Measurements from ENCODE around the gene DPEP2. TPM values are rescaled to one million over a fixed set of nuclear protein-coding genes. Genes with fewer than 3 reads are reported as not detected.

The DPEP2 gene
- total and polyA plus RNA-seq, 2 of the 13 experiments (the other 11 are each of a cell fraction or from before 2014, with no cell fraction given) = 0.18 TPM; not detected in 1

- TF ChIP-seq, protein P1, sequence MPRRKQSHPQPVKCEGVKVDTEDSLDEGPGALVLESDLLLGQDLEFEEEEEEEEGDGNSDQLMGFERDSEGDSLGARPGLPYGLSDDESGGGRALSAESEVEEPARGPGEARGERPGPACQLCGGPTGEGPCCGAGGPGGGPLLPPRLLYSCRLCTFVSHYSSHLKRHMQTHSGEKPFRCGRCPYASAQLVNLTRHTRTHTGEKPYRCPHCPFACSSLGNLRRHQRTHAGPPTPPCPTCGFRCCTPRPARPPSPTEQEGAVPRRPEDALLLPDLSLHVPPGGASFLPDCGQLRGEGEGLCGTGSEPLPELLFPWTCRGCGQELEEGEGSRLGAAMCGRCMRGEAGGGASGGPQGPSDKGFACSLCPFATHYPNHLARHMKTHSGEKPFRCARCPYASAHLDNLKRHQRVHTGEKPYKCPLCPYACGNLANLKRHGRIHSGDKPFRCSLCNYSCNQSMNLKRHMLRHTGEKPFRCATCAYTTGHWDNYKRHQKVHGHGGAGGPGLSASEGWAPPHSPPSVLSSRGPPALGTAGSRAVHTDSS (CRISPR knock-in tag; conservative IDR thresholded peaks at IDR 0.05) = no peak
- TF ChIP-seq ZNF354B (CRISPR knock-in tag; IDR thresholded peaks at IDR 0.05) (0 out of 2 replicates have a peak, but pooled peaks have one; percentile 60), ZFP41 (CRISPR knock-in tag; IDR thresholded peaks at IDR 0.05; ENCODE audit: borderline replicate concordance) (no peak), AKNA (CRISPR knock-in tag; IDR thresholded peaks at IDR 0.05; ENCODE audit: borderline replicate concordance) (no peak), GTF3A (CRISPR knock-in tag; conservative IDR thresholded peaks at IDR 0.05) (no peak), FOXP1 (IDR thresholded peaks at IDR 0.05) (no peak), FOXP1 (CRISPR knock-in tag; IDR thresholded peaks at IDR 0.05) (no peak), ZBTB7B (CRISPR knock-in tag; IDR thresholded peaks at IDR 0.05) (no peak), ZNF335 (CRISPR knock-in tag; IDR thresholded peaks at IDR 0.05) (no peak), RARG (CRISPR knock-in tag; IDR thresholded peaks at IDR 0.05; ENCODE audit: low read depth) (no peak), ZBTB20 (CRISPR knock-in tag; IDR thresholded peaks at IDR 0.05; ENCODE audit: borderline replicate concordance, low read depth) (no peak), ZSCAN30 (CRISPR knock-in tag; IDR thresholded peaks at IDR 0.05) (no peak), ZNF512 (CRISPR knock-in tag; IDR thresholded peaks at IDR 0.05) (no peak), ZUFSP (CRISPR knock-in tag; IDR thresholded peaks at IDR 0.05; ENCODE audit: borderline replicate concordance) (no peak), ZNF570 (CRISPR knock-in tag; IDR thresholded peaks at IDR 0.05; ENCODE audit: borderline replicate concordance) (no peak)
- TF ChIP-seq, protein P2, sequence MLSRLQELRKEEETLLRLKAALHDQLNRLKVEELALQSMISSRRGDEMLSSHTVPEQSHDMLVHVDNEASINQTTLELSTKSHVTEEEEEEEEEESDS (CRISPR knock-in tag; IDR thresholded peaks at IDR 0.05; ENCODE audit: borderline replicate concordance) = 0 out of 2 replicates have a peak, but pooled peaks have one; percentile 24
- TF ChIP-seq, protein P3, sequence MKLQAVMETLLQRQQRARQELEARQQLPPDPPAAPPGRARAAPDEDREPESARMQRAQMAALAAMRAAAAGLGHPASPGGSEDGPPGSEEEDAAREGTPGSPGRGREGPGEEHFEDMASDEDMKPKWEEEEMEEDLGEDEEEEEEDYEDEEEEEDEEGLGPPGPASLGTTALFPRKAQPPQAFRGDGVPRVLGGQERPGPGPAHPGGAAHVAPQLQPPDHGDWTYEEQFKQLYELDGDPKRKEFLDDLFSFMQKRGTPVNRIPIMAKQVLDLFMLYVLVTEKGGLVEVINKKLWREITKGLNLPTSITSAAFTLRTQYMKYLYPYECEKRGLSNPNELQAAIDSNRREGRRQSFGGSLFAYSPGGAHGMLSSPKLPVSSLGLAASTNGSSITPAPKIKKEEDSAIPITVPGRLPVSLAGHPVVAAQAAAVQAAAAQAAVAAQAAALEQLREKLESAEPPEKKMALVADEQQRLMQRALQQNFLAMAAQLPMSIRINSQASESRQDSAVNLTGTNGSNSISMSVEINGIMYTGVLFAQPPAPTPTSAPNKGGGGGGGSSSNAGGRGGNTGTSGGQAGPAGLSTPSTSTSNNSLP (IDR thresholded peaks at IDR 0.05; ENCODE audit: low read depth, low read length) = no peak
Measured at GRCh38 chr16:67943619-67944504, 55.4 kb downstream of the DPEP2 start, which contains the start of gene LCAT (continued).

Data from HepG2 (cell line).